D341Med (cell line): ENCODE measurements around the gene BRSK1.
"Not testable (repeated sequence)": the region's sequence is repeated elsewhere in the genome, so short reads cannot be mapped to it uniquely, and the experiment has no call there.

Experiments
- DNase-seq: peaks from one replicate; pipeline ENCODE4 v3.0.0; 2012; ENCODE audit warnings: low spot score

The BRSK1 gene

DNA sequence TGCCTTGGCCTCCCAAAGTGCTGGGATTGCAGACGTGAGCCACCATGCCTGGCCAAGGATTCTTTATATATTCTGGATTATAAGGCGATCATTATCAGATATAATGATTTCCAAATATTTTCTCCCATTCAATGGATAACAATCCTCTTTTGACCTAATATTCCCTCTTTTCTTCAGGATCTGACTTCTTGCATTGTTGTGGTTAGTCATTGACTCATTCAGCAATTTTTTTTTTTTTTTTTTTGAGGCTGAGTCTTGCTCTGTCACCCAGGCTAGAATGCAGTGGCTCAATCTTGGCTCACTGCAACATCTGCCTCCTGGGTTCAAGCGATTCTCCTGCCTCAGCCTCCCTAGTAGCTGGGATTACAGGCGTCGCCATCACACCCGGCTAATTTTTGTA is 46.0 kb downstream of the BRSK1 start:
- not testable (repeated sequence) for DNase-seq

- no peak for DNase-seq
These were observed 50.1 kb downstream of the BRSK1 start for GRCh38 chr19:55333870-55334269.

- no peak for DNase-seq
These were observed 52.3 kb downstream of the BRSK1 start for GRCh38 chr19:55336101-55336500.

DNA sequence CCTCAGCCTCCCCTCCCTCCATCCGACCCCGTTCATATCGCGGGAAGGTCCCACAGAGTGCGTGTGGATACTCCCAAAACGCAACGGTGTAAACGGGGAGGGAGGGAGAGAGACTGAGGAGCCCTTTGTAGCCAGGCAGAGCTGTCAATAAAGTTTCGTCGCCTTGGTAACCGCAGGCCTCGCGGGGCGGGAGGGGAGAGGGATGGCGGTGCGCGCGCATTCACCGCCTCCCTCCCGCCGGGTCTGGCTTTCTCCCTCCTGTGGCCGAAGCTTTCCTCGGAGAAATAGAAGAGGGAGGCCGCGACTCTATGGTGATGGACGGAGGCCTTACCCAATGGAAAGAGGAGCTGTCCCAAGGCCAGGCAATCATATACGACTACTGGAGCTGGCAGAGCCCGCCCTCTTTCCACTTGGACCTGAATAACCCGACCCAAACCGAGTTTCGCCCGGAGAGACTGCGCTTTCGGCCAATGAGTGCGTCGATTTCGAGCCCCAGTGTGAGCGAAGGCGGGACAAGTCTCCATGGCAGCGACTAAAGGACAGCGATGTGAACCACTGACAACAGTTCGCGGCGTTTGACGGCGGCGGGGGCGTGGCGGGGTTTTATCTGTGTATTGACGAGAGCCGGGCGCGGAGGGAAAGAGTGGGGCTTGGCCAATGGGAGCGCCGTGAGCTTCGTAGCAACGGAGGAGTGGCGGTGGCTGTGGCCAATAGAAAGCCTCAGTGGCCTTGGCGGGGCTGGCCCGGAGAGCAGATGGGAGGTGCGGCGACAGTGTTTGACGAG is 55.5 kb downstream of the BRSK1 start, which contains the start of gene KMT5C:
Gene KMT5C, plus strand, starts transcription at position 772 of the 784 bp plus-strand sequence. CDS start 2,061 bp downstream, outside the sequence.
- peak; percentile 98 for DNase-seq

DNA sequence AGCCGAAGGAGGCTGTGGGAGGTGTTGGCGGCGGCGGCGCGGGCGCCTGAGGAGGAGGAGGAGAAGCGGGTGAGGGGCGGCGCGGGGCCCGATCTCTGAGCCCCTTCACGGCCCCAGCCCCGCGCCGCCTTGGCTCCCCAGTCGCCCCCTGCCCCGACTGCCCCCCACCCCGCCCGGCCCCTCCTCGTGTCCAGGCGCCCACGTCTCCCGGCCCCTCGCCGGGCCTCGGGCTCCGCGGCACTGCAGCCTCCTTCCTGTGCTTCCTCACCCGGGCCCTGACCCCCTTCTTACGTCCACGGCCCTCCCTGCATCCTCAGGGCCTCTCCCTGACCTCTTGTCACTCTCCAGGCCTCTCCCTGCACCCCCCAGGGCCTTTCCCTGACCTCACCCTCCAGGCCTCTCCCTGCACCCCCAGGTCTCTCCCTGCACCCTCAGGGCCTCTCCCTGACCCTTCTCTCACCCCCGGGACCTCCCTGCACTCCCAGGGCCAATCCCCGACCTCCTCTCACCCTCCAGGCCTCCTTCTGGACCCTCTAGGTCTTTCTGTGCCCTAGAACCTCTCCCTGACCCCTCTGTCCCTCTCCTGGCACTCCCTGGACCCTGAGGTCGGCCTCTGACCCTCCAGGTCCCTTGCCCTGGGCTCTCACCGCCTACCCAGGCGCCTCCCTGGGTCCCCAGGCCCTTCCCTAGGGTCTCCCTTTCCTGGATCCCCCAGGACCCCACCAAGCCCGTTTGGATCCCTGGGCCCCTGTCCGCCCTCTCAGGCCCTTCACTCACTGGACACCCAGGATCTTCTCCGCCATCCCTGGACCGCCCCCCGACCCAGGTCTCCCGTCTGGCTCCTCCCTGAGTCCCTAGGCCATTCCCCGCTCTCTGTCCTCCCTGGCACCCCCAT is 56.3 kb downstream of the BRSK1 start:
- no peak for DNase-seq

DNA sequence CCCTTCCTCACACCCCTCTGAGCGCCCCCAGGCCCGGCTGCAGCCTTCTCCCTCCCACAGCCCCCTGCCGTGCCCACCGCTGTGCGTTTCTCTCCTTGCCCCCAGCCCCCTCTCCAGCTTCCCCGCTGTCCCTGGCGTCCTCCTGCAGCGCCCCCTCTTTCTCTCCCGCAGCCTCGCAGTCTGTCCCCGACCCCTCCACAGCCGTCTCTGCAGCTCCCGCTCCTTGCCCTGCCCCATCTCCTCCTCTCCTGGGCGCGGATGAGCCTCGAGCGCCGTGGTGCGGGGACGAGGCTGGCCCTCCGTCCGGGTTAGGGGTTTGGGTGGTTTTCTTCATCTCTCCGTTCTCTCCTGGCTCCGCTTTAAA is 57.0 kb downstream of the BRSK1 start:
- peak; percentile 69 for DNase-seq

DNA sequence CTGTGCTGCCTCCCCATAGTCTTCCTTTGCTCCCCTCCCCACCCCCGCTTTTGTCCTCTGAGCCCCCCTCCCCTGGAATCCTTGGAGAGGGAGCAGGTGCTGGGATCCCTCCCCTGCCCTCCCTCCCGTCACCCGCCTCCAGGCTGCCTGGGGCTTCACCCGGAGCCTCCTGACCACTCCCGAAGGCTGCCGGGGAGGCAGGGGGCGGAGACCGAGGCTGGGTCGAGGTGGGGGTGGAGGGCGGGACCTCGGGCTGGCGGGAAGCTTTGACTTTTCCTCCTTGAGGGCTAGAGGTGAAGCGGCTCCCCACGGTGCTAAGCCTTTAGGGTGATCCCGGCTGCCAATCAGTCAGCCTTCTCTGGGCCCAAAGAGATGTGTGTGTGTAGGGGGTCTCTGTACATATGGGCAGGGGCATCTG is 57.4 kb downstream of the BRSK1 start:
- peak; percentile 91 for DNase-seq

GRCh38 chr19:55341595-55342531 is 58.1 kb downstream of the BRSK1 start:
- no peak for DNase-seq

DNA sequence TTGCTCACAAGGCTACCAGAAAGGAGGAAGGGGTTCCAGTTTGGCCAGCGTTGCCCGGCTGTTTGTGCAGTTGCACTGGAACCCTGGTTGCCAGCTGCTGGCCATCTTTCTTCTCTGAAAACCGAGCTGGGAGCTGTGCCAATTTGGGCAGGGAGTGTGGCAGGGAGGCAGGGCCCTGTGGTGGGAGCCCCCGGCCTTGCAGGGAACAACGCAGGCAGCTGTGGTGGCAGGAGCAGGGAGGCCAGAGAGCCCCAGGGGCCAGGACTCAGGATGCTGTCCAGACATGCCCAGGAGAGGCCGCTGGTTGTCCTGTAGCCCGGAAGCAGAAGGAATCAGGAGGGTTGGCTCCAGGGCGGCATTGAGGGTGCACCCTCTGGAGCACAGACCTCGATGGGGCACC is 60.6 kb downstream of the BRSK1 start:
- DNase-seq, result no peak

DNA sequence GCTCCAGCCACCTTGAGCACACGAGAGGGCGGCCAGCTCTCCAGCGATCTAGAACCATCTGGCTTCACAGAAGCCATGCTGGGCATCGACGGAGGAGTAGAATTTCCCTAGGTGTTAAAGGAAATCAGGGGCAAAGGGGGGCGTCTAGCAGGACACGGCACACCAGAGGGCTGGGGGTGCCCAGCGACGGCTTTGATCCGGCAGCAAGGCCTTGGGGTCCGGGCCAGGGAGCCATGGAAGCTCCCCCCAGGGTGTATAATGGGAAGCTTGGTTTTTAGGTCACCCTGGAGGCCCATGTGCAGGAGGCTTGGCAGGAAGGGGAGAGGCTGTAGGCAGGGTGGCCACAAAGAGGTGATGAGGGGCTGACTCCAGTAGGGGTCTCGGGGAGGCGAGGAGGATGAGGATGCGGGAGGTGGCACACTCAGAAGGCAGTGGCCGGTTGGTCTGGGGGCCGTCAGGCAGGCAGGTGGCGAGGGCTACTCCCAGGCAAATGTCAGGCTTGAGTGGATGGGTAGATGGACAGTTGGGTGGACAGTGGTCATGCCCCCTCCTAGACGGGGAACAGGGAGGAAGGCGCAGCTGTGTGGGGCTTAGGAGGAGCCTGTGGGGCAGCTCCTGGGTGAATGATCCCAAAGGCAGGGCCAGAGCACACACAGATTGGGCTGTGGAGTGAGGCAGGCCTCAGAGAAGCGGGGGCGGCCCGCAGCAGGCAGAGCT is 61.5 kb downstream of the BRSK1 start:
- no peak for DNase-seq

GRCh38 chr19:55345818-55346724 is 62.3 kb downstream of the BRSK1 start:
- DNase-seq, result no peak

DNA sequence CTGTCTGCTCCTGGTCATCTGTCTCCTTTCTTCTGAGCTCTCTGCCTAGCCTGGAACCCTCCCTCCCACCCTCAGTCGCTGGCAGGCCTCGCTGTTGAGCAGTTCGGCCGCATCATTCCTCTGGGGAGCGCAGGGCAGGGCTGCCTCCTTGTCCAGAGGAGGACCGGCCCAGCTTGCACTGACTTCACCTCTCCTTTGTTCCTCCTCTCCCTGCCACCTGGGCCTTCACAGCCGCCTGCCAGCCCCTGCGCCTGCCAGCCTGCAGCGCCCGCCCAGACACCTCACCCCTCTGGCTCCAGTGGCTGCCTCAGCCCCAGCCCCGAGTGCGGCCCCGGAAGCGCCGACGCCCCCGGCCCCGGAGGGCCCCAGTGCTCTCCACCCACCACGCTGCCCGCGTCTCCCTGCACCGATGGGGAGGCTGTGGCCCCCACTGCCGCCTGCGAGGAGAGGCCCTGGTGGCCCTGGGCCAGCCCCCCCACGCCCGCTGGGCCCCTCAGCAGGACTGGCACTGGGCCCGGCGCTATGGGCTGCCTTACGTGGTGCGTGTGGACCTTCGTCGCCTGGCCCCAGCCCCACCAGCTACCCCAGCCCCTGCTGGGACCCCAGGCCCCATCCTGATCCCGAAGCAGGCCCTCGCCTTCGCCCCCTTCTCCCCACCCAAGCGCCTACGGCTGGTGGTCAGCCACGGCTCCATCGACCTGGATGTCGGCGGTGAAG is 63.1 kb downstream of the BRSK1 start:
- DNase-seq, result no peak

GRCh38 chr19:55347442-55348009 is 63.7 kb downstream of the BRSK1 start:
- DNase-seq, result no peak

DNA sequence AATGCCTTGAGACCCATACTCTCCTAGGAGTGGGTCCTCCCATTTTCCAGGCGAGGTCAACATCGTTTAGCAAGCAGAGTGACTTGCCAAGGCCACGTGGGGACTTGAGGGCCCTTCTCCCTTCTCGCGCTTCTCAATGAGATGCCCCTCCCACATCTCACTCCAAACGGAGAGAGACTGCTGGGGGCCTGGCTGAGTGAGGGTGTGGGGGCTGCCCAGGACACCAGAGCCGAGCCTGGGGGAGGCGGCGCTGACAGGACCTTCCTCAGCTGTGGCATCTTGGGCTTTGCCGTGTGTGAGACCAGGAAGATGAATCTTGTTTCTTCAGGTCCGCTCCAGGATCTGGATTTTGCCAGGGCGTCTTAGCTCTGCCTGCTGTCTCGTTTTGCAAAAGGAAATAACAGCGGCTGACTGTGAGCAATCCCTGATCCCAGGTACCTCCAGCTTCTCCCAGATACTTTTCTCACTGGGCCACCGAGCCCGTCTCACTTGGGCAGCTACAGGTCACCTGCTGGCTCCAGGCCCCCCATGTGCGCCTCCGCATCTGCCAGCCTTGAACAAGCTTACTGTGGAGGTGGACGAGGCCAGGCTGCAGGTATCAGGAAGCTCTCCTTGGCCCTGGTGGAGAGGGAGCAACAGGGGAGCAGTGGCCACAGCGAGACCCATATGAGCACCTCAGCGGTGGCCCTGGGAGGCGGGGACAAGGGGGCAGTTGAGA is 64.7 kb downstream of the BRSK1 start:
- no peak for DNase-seq

GRCh38 chr19:55350620-55351315 is 67.0 kb downstream of the BRSK1 start:
- no peak for DNase-seq

GRCh38 chr19:55352040-55352439 is 68.2 kb downstream of the BRSK1 start:
- no peak for DNase-seq

DNA sequence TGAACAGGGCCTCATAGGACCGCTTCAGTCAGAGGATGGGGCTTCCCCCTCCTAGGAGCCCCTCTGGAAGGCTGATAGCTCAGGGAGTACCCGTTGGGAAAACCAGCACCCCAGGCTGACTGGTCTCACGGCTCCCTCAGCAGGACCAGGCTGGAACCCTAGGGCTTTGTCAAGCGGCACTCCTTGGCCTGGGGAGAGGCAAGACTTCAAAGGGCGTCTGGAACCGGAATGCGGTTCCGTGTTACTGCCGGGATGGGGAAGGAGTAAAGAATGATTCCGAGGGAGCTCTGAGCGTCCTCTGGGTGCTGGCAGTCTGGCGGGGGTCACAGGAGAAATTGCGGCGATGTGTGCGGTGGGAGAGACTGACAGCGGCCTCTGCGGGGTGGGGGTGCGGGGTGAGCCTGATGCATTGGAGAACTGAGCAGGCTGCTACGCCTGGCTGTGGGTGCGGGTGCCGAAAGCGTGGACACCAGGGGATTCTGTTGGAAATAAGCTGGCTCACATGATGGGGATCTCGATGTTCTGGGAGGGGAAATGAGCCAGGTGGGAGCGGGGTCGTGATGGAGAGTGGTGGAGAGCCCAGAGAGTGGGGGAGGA is 68.8 kb downstream of the BRSK1 start:
- no peak for DNase-seq
